CD4-positive, alpha-beta T cell treated with Interleukin-15 for 4 hours (primary cell): ENCODE results near the gene HSPB8.

Source experiments
- DNase-seq: peaks from one replicate; pipeline ENCODE4 v3.0.0-alpha.2; 2020; ENCODE audit warnings: low spot score

HSPB8 gene

GRCh38 chr12:119171291-119171690, 7.4 kb upstream of the HSPB8 start:
- no peak for DNase-seq

- DNase-seq, result no peak
These were observed 6.9 kb upstream of the HSPB8 start for GRCh38 chr12:119171691-119172425.

DNA sequence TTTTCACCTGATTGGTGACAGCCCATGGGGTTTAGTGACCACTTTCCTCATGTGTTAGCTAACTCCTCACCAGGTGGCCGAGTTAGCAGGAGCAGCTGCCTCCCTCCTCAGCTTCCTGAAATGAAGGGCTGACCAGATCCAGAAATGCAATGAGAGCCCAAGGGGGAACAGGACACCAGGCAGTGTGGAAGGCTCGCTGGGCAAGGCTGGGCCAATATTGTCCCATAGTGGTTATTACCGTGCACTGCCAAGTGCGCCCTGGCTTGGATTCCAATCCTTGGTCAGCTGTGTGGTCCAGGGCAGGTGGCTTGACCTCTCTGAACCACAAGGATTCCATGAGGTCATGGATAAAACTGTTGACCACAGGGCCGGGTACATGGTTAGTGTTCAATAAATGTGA, 3.6 kb upstream of the HSPB8 start:
- DNase-seq, result no peak

DNA sequence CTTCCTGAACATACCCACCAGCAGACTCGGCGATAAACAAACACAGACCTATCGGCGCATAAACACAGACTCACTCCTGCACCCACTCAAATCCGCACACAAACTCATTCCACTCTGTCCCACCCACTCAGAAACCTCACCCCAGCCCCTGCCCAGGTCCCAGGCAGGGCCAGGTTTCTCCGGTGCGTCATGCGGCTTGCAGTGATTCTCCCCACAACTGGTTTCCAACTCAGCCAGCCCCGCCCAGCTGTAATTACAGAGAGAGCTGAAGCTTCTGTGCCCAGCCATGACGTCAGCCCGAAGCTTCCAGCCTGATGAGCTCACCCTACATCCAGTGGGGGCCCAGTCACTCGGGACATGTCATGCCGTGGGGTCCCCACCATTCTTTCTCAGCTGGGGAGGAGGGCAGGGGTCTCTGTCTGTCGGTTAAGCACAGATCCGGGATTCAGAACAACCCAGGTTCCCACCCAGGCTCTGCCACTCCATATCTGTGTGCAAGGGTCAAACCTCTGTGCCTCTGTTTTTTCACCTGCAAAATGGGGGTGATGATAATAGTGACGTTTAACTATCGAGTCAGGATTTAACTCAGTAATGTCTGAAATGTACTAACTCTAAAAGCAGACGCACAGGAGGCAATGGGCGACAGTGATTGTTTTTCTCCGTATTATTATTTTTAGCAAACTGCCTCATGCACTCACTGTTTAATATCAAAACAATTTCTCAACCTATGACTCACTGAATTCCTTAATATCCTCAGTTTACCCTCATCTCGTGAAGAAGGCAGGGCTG, 2.3 kb upstream of the HSPB8 start:
- DNase-seq, result no peak

GRCh38 chr12:119177056-119177325, 1.7 kb upstream of the HSPB8 start:
- no peak for DNase-seq

DNA sequence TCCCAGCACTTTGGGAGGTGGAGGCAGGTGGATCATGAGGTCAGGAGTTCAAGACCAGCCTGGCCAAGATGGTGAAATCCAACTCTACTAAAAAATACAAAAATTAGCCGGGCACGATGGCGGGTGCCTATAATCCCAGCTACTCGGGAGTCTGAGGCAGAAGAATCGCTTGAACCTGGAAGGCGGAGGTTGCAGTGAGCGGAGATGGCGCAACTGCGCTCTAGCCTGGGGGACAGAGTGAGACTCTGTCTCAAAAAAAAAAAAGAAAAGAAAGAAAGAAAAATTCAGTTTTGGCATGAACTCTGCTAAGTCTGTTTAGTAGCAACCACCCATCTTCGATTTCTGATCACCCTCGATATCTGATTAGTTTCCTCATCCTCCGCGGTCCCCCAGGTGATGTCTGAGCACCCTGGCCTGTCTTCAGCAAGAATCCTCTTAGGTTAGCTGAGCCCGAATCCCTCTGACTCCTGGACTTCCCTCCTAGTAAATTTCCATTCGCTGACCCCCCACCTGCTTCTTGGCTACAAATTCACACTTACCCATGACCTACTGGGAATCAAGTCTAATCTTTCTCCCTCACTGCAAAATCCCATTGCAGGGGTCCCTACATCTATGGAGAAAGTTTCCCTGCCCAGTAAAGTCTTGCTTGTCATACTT, 879 bp upstream of the HSPB8 start:
- no peak for DNase-seq

- DNase-seq, result no peak
These were observed 747 bp downstream of the HSPB8 start for GRCh38 chr12:119179335-119180021.

DNA sequence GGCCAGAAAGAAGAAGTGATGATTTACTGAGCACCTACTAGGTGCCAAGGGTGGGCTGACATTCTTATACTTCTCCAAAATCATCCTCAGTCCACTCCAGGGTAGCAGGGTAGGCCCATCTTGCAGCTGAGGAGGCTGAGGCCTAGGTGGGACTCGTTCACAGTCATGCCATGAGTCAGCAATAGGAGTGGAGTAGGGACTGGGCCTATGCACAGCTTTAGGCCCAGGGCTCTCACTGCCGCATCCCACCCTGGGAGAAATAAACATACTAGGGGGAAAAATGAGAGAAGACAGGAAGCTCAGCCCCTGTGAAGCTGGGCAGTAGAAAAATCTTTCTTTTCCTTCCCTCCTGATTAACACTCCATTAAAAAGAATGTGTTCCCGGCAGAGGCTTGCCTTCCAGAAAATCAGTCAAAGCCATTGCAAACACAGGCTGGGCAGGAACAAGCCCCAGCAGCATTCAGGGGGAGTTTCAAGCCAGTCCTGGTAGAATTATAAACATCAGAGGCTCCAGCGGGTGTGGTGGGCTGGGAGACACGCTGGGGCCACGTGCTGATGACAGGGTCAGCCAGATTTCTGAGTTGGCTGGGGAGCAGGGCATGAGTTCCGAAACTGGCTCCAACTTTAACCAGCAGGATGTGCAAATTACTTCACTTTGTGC, 1.8 kb downstream of the HSPB8 start:
- DNase-seq, result no peak

- no peak for DNase-seq
These were observed 2.5 kb downstream of the HSPB8 start for GRCh38 chr12:119181202-119181601.

- no peak for DNase-seq
These were observed 3.2 kb downstream of the HSPB8 start for GRCh38 chr12:119181944-119182343.

DNA sequence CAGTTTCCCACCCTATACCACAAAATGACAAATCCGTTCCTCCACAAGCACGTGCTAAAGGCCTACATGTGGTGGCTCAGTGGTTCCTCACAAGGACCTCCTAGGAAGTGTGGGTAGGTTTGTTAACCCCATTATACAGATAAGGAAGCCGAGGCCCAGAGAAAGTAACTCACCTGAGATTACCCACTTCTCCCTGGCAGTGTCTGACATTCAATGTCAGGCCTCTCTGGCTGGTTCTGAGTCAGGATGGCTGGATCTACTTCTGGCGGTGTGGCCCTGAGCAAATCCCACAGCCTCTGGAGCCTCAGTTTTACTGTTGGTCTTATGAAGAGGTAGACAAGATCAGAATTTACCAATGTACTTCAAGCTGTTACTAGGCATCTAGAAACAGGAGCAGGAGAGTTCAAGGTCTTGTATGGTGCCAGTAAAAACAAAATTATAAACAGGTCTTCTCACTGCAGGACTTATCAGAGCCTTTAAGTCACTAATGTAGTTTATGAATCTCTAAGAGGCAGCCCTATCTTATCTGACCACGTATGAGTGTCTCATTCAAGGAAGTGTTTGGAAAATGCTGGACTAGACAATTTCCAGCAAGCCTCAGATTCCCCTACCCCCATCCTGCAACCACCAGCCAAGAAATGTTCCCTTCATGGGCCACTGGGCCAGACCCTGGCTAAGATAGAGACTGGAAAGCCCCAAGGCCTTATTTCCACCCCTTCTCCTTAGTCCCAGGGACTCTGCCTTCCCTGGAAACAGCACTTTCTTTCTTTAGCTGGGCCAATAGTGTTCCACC, 4.2 kb downstream of the HSPB8 start:
- DNase-seq, result no peak

- DNase-seq, result no peak
These were observed 5.4 kb downstream of the HSPB8 start for GRCh38 chr12:119183942-119184695.

DNA sequence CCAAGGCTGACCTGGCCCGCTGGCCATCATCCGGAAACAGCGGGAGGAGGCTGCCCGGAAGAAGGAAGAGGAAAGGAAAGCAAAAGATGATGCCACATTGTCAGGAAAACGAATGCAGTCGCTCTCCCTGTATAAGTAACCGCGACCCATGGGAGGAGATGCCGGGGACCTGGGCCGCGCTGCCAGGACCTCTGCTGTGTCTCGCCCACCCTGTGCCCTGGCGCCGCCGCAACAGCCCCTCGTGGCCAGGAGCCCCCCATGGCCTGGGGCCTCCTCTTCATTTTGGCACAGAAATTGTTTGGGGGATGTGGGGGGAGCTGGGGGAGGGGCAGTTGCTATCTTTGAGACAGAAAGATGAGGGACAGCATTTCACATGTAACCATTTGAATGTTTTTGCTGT, 16.5 kb downstream of the HSPB8 start:
- no peak for DNase-seq

- no peak for DNase-seq
These were observed 19.7 kb downstream of the HSPB8 start for GRCh38 chr12:119198440-119198839.

GRCh38 chr12:119200601-119201000, 21.9 kb downstream of the HSPB8 start:
- DNase-seq, result no peak

DNA sequence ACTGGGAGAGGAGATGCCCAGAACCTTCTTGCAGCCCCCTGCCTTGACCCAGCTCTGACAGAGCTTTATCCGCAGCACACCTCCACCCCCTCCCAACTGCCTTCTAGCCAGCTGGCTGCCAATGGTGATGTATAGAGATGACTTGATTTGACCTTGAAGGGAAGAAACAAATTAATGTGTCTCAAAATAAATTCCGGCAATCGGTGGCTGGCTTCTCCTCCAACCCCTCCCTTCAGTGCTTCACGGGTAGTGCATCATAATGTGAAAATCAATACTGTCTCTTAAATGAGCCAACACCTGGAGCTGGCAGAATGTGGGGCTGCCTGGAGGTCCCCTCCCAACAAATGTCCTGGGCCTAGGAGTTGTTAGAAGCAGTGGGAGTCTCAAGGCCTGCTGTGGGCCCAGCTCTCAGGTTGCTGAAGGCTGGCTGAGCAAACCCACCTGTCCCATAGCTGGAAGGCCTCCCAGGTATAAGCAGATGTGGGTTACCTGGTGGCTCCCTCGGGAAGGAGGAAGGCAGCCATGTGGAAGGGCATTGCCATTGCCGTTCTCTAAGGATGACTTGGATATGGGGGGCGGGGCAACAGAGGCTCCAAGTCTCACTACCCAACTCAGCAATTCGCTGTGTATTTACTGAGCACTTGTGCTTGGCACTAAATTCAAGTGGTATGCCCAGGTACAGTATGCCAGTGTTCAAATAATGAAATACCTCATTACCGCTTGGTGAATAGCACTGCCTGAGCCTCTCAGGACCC, 23.2 kb downstream of the HSPB8 start:
- no peak for DNase-seq

GRCh38 chr12:119202544-119202943, 23.8 kb downstream of the HSPB8 start:
- no peak for DNase-seq

GRCh38 chr12:119204131-119204530, 25.4 kb downstream of the HSPB8 start:
- no peak for DNase-seq

DNA sequence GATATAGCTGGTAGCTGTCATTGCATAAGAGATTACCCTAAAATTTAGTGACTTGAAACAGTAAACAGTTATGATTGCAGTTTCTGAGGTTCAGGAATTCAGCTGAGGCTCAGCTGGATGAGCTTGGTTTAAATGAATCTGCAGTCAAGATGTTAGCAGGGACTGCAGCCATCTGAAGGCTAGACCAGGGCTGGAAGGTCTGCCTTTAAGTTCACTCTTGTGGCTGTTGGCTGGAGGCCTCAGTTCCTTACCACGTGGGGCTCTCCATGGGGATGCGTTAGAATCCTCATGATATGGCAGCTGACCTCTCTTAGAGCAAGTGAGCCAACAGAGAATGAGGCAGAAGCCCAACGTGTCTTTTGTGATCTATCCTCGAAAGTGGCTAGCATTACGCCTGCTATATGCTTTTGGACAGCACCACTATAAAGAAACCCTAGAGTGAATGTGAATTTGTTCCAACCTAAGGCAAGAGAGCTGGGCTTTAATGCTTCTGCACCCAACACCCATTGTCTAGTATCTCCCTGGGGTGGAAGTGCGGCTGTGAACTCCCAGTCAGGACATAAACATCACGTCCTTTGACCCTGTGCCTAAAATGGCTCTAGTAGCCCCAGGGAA, 26.0 kb downstream of the HSPB8 start:
- no peak for DNase-seq
